Bone marrow (tissue), 2 donors: Measurements from ENCODE around the gene MINDY3.

Source experiments
- DNase-seq, 2 donors: peaks; one replicate each; lab custom pipeline; 2025; lab: John Stamatoyannopoulos, UW

The MINDY3 gene

DNA sequence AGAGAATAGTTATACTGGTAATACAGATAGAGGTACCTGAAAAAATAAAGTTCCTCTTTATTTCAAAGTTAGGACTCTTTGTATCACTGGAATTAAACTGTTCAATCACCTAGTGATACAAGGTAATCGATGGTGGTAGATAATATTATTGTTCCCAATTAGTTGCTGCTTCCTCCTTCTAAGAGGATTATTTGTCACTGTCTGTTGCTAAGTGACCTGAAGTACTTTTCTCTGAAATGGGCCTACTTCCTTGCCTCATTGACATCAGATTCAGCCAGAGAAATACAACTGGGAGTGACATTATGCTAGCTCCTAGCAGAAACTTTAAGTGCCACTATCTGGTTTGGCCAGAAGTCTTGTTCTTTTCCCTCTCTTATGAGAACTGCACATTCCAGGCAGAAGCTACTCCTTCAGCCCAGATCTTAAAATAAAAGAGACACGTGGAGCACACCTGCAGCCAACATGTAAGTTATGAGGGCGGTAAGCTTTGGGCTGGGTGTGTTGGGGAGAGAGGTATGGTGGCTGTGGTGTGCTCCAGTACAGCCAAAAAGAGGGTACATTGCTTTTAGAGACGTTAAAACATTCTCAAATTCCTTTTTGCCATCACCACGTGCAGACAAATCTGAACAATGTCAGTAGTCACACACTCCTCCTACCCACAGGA, 54.8 kb downstream of the MINDY3 start:
- DNase-seq, result no peak

DNA sequence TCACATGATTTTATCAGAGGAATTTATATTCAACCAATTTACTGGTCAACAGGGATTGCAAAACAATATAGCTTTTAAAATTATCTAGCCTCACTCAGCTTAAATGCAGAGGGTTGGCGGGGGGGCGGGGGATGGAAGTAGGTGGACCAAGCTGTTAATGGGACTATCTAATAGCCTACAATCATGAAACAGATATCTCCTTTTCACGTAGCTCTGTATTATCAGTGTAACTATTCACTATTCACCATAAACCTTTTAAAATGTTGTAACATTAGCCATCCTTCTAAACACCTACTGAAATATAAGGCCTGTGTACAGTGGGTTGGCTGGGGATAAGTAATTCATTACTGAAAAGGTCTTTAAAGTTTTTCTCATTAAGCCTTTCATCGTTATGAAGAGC, 56.2 kb downstream of the MINDY3 start:
- DNase-seq, result no peak

DNA sequence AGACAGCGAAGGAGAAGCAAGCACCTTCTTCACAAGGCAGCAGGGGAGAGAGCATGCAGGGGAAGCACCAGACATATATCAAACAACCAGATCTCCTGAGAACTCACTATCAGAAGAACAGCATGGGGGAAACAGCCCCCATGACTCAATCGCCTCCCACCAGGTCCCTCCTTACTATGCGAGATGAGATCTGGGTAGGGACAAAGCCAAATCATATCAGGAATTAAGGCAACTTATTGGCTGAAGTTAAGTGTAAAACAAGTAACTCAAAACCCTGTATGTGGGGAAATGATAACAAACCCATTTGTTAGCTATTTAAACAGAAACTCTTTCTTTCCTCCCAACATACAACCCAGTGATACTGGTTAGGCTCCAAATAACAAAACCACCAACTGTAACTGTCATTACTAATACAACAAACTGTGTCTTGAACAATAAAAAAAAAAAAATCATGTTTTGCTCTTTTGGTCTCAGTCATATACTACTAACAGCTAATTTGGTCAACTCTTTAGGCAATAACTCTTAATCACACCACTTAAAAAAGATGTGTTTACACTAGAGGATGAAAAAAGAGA, 57.8 kb downstream of the MINDY3 start:
- no peak for DNase-seq

DNA sequence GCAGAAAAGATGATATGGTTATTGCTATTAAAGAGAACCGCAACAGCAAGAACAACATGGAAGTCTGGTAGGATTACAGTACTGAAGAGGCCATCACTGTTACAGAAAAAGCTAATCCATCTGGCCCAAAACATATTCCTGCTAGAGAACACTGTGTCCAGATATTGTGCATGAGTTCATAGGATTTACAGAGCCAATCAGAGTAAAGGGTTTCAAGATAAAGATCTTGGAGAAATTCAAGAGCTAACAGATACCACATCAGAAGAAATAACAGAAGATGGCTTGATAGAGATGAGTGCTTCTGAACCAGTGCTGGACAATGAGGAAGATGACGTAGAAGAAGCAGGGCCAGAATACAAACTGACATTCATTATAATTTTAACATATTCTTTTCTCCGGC, 58.7 kb downstream of the MINDY3 start:
- DNase-seq, result no peak

DNA sequence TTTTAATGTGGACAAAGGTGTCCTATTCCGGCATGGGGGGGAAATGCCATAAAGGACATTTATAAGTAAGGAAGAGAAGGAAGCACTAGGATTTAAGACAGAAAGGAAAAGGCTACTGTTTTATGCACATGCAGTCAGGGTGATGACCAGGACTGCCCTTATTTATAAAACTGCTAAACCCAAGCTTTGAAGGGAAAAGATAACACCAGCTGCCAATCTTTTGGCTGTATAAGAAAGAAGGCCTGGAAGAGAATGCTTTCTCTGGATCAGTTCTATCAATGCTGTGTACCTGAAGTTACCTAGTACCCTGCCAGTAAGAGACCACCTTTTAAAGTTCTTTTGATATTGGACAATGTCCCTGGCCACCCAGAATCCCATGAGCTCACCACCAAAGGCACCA, 59.2 kb downstream of the MINDY3 start:
- DNase-seq, result no peak

DNA sequence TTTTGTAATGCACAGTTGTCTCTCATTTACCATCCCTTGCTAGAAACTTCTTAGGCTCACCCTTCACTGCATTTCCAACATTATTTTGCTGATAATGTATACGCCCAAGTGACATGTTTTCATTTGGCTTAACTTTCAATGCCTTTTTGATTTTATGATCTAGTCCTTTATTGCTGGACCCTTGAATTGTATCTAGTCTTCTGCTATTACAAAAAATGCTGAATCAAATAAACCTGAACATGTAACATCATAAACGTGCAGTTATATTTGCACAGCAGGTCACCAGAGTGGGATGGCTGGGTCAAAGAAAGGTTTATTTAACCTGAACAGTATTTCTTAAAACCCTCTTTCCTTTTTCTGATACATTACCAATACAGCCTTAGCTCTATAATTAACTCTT, 63.0 kb downstream of the MINDY3 start:
- DNase-seq, result no peak

DNA sequence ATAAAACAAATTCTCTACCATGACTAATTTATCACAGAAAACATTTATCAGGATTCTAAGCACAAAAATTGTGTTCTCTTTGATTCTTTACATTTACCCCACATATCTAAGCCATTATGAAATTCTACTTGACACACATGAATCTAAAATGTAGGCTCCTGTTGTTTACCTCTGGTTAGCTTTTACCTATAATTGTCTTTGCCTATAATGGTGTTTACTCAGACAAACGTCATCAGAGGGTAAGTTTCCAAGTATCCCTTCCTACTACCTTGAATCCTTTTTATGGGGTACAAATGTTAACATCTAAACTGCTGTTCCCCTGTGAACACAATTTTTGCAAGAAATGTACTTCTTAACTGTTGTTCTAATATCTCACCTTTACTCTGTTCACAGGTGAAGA, 63.5 kb downstream of the MINDY3 start:
- no peak for DNase-seq

DNA sequence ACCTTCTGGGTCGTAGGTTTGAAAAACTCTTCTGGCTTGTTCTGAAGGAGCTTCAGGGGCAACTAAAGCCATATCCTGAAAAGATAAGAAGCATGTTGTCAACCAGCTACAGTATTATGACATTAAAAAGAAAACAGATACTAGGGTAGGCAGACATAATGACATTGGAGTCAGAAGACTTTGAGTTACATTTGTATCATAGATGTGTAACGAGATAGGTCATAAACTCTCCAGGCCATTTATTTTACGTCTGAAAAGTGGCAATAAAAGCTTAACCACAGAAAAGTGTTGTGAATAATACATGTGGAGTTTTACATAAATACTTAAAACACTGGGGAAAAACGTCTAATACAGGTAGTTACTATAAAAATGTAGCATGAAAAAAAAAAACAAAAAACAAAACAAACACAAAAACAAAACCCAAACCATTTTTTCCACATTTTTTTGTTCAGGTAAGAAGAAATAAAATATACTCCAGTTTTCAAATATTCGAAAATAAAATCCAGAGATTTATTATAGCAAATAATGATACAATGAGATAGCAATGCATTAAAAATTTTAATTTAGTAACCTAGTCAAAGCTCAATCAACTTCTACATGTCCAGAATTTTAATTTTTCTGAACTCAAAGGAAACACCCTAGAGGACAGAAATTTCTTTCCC, 64.1 kb downstream of the MINDY3 start:
- no peak for DNase-seq

DNA sequence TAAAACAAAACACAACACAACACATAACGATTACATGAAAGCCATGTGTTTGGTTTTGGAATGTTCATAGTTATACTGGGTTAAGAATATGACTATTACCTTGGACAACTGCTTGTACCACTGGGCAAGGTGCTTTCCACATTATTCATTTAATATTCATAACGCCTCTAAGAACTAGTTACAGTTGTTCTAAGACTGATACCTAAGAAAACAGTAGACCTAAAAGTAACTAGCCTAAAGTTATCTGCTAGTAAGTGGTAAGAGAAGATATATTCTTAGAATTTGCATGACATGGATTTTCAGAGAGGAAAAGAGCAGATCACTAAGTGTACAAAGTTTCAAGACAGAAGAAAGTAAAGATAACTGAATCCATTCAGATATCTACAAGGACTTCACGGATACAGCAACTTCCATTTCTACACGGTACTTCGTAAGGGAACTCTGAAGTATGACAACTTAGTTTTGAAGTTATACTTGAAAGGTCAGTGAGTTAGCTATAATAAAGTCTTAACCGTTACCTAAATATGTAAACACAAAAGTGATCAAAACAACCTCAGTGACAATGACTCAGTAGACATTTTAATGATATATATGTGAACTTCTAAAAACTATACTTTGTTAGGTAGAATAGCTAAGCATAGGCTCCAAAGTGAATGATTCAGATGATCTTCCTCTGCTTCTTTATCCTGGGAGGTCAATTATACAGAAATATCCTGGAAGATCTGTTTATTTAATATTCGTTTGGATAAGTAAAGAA, 65.1 kb downstream of the MINDY3 start:
- DNase-seq, result no peak

DNA sequence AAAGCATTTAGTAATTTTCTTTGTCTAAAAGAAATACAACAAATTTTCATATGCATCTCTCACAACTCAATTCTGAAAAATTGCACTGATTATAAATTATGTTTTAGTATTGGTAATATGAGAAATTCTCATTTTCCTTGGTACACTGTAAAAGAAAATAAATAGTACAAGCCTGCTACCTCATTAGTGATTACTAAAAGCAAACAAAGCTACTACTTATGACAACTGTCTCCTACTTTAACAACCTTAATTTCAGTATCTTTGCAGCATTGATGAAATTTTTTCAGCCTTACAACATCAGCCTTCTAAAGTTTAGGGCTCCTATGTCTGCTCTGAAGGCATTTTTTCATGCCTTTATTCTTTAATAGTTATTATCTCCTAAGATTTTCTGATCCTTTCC, 65.7 kb downstream of the MINDY3 start:
- DNase-seq, result no peak

DNA sequence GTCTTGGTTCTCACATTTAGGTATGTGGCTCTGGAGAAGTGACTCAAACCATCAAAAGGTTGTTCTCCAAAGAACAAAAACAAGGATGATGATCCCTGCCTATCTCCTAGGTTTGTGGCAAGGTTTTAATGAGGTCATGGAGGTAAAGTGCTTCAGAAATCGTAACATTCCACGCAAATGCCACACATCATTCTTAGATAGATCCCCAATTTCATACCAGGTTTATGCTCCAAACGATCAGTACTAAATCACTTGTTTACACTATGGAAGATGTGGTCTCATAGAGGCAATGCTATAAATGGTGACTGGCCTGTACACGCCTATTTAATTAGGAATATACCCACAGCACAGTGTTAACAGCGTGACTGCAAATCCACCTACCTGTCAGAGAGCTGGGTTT, 66.6 kb downstream of the MINDY3 start:
- DNase-seq, result no peak

DNA sequence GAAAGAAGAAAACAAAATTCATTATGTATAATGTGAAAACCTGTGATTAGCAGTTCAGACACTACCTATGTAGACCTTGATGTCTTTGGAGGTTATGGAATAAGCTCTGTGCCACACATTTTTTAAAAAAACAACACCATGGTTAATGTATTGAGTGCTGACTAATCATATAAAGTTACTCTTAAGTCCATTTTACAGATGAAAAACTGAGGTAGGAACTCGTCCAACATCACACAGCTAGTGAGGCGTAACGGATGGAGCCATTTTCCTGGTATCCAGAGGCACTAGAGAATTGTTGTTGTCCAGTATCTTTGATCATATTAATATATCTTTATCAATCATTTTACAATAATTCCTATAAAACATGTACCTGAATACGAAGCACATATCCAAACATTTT, 67.5 kb downstream of the MINDY3 start:
- DNase-seq, result no peak

DNA sequence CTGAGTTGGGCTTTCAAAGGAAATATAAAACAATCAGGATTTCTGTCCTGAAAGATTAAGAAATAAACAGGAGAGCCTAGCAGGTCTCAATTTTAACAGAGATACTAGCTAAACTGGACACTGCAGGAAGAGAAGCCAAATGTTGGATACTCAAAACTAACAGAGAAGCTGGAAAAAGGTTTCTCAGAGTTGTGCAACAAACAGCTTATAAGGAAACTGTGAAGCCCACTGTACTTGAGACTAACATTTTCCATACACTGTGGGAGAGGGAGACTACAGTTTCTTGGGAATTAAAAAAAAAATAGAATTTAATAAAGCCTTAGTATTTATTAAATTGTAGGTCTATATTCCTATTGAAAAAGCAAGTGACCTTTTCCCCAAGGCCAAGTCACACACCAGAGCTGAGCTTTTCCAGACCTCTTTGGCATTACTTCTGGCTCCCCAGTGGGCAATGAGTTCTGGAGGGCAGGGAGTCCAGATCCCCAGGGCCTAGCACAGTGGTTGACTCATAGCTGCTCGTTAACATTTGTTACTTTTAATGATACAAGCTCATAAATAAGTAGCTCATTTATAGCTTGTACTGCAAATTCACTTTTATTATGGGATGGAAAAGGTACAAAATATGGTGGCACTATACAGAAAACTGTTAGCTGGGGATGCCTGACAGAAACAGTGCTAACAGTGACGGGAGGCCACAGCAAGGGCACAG, 68.3 kb downstream of the MINDY3 start:
- no peak for DNase-seq

DNA sequence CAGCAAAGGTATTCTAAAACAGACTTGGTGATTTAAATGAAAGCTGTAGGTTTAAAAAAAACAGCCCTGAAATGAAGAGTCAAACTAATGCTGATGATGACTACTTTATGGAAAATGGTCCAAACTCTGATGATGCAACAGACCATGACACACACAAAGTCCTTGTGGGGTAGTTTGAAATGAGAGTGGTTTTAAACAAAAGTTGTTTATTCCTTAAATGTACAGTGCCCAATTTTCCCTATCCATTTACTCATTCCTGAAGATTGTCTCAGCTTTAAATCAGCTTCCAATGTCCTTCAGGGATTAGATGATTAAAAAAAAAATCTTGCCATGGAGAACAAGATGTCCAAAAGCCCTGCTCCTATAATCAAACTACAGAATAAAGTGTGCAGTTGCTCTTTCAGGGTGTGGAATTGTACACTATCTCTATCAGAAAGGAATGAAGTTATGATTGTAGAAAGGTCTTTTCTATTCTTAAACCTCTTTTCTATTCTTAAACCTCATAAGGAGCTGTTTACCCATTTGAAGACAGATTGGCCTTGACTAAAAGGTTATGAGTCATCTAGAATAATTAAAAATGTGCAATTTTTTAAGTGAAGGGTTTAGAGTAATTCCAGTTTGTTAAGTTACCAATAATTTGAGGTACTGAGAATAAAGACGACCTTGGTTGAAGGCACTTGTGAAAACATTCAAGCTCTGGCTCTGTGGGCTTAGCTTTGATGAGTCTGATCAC, 70.3 kb downstream of the MINDY3 start:
- no peak for DNase-seq

DNA sequence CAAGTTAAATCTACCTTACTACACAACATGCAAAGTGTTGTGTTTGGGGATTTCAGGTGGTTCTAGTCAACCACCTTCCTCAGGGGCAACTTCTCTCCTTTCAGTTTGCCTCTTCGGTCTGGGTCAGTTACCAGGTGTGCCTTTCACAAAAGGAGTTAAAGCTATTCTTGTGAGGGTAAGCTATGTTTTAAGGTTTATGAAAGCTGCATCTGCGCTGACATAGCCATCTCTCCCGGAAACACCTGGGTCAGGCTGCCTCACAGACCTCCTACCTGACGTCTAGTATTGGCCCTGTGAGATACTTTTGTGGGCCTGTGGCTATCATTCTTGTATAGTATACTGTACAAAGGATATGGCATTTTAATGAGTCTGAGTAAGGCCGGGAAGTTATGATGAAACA, 72.9 kb downstream of the MINDY3 start:
- no peak for DNase-seq

DNA sequence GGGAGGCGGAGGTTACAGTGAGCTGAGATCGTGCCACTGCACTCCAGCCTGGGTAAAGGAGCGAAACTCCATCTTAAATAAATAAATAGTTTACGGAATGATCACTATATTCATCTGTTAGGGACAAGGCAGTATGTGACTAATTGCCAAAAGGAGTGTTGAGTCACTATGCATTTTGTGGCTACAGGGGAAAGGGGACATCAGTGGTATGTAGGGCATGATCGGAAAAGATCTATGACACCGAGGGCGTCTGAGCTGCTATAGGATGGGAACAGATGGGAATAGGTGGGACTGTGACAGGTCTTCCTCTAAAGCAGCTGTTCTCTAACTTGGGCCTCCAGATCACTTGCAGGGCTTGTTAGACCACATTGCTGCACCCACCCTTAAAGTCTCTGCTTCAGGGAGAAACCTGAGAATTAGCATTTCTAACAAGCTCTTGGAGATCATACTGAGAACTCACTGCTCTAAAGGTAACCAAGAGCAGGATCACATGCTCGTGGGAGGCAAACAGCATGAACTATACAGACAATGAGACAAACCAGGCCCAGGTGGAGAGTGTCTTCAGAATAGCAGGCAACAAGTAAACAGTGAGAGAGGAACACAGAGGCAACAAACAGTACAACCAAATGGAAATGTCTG, 75.5 kb downstream of the MINDY3 start:
- no peak for DNase-seq

DNA sequence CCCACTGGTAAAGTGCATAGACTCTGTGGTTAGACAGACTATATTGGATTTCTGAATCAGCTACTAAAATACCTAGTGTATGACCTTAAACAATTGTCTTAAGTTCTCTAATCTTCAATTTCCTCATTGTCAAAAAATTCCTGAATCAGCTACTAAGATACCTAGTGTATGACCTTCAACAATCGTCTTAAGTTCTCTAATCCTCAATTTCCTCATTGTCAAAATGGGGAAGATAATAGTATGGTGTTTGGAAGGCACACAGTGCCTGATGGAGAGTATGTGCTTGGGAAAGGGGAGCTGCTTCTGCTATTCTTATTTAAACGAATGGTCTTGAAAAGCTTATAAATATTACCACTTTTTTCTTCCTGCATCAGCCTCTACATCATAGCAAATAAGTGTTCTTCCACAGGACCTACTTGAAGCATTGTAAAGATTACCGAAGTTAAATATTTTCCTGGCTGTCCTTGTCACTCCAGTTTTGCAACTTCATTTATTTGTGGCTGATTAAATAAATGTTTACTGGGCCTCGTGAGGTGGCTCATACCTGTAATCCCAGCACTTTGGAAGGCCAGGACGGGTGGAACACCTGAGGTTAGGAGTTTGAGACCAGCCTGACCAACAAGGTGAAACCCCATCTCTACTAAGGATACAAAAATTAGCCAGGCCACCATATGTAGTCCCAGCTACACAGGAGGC, 76.2 kb downstream of the MINDY3 start:
- no peak for DNase-seq

DNA sequence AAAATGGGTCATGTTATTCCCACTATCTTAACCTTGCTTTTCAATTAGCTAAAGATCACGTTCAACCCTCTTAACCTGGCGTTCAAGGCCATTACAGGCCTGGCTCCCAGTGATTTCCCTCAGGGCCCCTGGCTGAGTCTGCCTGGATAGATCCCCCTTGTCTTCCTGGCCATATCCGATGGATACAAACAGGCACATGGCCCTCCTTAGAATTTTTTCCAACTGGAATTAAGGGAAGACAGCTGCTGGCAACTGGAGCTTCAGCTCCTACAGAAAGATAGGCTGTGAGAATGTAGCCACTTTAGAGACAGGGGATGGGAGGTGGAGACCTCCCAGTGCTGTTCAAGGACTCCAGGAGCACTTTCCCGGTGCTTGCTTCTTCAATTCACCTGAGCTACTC, 77.5 kb downstream of the MINDY3 start:
- no peak for DNase-seq

DNA sequence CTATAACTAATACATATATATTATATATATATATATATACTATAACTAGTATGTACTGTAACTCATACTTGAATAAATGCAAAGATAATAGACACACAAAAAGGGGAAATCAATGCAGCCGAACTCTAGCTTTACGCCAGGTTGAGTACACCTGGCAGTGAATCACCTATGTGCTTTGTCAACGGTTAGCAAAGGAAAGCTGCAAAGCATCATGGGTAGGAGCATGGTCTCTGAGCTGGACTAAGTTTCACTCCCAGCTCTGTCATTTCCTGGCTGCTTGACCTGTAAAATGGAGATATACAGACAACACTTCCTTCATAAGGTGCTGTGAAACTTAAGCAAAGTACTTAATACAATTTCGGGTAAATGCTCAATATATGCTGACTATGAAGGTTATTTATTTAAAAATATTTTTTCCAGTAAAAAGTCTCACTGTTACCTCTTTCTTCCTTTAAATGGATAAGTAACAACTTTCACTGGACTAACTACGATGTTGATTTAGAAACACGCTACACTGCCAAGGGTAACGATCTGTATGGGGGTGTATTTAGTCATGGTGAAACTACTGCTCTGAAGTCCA, 78.8 kb downstream of the MINDY3 start:
- no peak for DNase-seq
